ENCODE data around the gene STARD13.

DNA sequence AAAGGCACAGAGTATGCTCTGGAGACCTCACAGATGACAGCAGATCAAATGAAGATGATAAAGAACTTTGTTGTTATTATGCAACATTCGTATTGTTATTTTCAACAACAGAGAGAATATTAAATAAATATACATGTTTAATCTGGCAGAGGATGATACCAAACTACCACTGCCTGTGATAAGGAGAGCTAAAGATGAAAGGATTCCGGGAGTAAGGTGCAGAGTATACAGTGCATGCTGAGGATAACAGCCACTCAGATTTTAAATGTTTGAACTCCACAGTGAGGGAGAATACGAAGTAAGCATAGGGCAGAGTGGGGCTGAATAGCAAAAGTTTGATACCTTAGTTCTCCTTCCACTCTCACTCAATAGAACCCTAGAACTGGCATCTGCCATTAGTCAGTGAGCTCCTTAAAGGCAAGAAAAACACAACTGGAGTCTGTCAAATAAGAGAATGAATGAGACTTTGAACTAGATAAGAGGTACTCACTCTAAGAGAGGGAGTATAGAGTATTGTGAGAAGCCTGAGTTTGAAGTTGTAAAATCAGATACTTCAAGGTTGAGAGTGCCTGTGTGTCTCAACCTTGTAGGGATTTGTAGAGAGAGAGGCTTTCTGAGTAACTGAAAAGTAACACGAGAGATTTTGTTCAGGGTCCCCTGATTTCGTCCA is 78.5 kb downstream of the STARD13 start:
- TF ChIP-seq CTCF (IDR thresholded peaks at IDR 0.05), result no peak
- TF ChIP-seq POLR2A (IDR thresholded peaks at IDR 0.05), result no peak
